H1 (cell line): ENCODE results near the gene FXYD5. TPM values are rescaled to one million over a fixed set of nuclear protein-coding genes. Genes with fewer than 3 reads are reported as not detected.

ENCODE experiments used
- BACH1 ChIP-seq: IDR thresholded peaks from 2 replicates; pipeline ENCODE4 v1.6.1; 2012; ENCODE audit warnings: low read length, improper control_type of control experiment
- polyA plus RNA-seq, 7 experiments: library from polyadenylated mRNA; depleted of rRNA in 3 of 7; stranded (reverse) in 5 of 7; unstranded in 2 of 7; fragments of >200 nt in 5 of 7; fragments of 200-250 nt in 2 of 7; gene quantifications; 1 replicate in 5 of 7; 2 replicates in 1 of 7; 4 replicates in 1 of 7; pipeline versions ENCODE4 v1.2.1 to v1.2.3, GENCODE V29; 2011 to 2013; ENCODE audit warnings: missing spikeins in 2 of 7, mixed read lengths in 2 of 7
- total RNA-seq: library from RNA; stranded (reverse); fragmentation: NEBNext Ultra II Directional; extraction: Animal tissue kit (Norgen Biotek cat#: 25700); gene quantifications from 2 replicates; pipeline ENCODE4 v1.2.1, GENCODE V29; 2021

The FXYD5 gene
- total and polyA plus RNA-seq, 2 of the 8 experiments (the other 6 are each of a cell fraction or from before 2014, with no cell fraction given): 99.0 to 191 TPM

DNA sequence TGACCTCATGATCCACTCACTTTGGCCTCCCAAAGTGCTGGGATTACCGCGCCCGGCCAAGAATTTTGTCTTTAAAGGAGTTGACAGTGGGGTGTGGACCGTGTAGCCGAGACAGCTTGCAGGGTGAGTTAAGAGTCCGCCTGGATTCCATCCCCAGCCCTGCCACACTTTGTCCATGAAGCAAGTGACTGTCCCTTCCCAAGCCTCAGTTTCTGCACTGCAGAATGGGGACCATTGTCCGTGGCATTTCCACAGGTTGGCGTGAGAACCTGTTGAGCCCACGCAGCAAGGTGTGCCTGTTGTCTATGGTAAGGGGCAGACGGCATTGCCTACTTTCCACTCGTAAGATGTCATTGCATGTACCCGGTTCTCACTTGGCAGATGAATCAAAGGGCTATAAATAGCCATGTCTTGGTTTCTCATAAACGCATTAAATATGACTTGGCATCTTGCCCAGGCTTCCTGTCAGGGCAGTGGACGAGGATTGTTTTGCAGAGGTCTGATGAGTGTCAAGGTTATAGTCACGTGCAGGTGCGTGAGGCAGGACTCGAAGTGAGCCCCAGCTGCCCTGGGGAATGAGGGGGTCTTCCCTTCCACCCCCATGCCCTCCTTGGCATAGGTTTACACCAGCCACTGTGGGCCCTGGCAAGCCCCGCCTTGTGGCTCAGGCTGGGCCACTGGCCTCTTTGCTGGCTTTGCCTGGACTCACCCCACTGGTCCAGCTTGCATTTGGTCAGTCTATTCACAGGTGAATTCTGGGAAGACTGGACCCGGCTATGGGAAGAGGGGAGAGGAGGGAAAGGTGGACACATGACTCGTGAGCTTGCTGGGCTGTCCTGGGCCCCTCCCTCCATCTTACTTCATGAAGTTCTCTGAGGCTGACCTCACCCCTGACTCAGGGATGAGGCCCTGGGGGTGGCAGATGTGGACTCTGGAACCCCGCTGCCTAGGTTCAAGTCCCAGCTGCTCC lies 59.4 kb downstream of the FXYD5 start (continued):
- TF ChIP-seq BACH1: no peak
